ENCODE data around the gene CEP112. TPM values are rescaled to one million over a fixed set of nuclear protein-coding genes. Genes with fewer than 3 reads are reported as not detected.
A peak's percentile ranks its signal among the peaks of the same experiment; 100 is the strongest.

Gene CEP112
- total and polyA plus RNA-seq, 3 donors from 2014 or later = 50.2 to 107 (median 78.8) TPM

DNA sequence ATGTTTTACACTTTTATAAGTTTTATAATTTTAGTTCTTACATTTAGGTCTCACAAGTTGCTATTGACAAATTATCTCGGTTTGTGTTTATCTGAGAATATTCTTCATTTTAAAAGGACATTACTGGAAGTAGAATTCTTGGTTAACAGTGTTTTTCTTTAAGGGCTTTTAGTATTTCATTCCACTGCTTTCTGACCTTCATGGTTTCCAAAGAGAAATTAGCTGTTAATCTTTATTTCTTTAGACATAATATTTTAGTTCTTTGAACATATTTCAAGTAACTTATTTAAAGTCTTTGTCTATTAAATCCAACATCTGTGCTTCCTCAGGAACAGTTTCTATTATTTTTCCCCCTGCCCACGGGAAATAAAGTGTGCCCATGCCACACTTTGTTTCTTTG lies 390.4 kb downstream of the CEP112 start:
- intact Hi-C loops (cut with DNase I; ENCODE audit: low total_unique reads) = no loop called here
- Histone ChIP-seq H3K27me3 (no peaks in the 10 kb centered on the region), H3K36me3 (ENCODE audit: low read depth, missing control alignments) (no peaks in the 10 kb centered on the region), H3K27ac (no peak overlapping the region), H3K4me3 (no peak overlapping the region), H3K4me1 (no peaks in the 10 kb centered on the region), H3K9me3 (no peaks in the 10 kb centered on the region)
- 89 to 93% methylated on average over 2 of the region's 2 CpGs for WGBS, 2 donors
- TF ChIP-seq, protein P1, sequence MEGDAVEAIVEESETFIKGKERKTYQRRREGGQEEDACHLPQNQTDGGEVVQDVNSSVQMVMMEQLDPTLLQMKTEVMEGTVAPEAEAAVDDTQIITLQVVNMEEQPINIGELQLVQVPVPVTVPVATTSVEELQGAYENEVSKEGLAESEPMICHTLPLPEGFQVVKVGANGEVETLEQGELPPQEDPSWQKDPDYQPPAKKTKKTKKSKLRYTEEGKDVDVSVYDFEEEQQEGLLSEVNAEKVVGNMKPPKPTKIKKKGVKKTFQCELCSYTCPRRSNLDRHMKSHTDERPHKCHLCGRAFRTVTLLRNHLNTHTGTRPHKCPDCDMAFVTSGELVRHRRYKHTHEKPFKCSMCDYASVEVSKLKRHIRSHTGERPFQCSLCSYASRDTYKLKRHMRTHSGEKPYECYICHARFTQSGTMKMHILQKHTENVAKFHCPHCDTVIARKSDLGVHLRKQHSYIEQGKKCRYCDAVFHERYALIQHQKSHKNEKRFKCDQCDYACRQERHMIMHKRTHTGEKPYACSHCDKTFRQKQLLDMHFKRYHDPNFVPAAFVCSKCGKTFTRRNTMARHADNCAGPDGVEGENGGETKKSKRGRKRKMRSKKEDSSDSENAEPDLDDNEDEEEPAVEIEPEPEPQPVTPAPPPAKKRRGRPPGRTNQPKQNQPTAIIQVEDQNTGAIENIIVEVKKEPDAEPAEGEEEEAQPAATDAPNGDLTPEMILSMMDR (IDR thresholded peaks at IDR 0.05) = no peak
- no peak for DNase-seq

DNA sequence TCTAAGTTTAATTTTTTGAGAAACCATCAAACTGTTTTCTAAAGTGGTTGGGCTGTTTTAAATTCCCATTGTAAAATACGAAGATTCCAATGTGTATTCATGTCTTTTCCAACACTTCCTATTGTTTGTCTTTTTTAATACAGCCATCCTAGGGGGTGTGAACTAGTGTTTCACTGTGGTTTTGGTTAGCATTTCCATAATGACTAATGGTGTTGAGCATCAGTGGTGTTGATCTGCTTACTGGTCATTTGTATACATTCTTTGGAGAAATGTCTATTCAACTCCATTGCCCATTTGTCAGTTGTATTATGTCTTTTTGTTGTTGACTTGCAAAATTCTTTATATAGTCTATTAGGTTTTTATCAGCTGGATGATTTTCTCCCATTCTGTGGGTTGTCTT lies 391.3 kb downstream of the CEP112 start:
- Histone ChIP-seq H3K4me3 (no peak overlapping the region), H3K9me3 (no peaks in the 10 kb centered on the region), H3K27me3 (no peaks in the 10 kb centered on the region), H3K27ac (no peak overlapping the region), H3K36me3 (ENCODE audit: low read depth, missing control alignments) (no peaks in the 10 kb centered on the region), H3K4me1 (no peaks in the 10 kb centered on the region)
- intact Hi-C loops (cut with DNase I; ENCODE audit: low total_unique reads) = no loop called here
- TF ChIP-seq, protein P1 (IDR thresholded peaks at IDR 0.05) = no peak
- no peak for TF ChIP-seq POLR2A (IDR thresholded peaks at IDR 0.05)
- WGBS, 2 donors = 90 to 93% methylated on average over 1 of the region's 1 CpG
- no peak for DNase-seq

DNA sequence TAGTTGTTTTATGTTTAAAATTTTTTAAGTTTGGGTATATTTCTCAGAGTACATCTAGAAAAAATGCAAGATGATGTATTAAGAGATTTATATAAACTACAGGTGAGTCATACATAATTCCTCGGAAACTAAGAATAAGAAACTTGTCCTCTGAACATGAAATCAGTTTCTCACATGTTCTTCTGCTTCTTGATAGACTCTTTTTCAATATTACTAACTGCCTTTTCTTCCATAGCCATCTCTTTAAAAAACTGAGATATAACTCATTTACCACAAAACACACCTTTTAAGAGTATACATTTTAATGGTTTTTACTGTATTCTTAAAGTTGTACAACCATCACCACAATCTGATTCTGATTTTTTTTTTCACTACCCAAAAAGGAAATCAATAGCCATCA lies 392.1 kb downstream of the CEP112 start:
- no peaks in the 10 kb centered on the region for H3K27me3 ChIP-seq
- no peak overlapping the region for H3K4me3 ChIP-seq
- no peaks in the 10 kb centered on the region for H3K4me1 ChIP-seq
- no peak for DNase-seq
- WGBS, 2 donors = 94 to 100% methylated on average over 1 of the region's 1 CpG
- no peak overlapping the region for H3K27ac ChIP-seq
- H3K36me3 ChIP-seq (ENCODE audit: low read depth, missing control alignments) = no peaks in the 10 kb centered on the region
- TF ChIP-seq, protein P1 (IDR thresholded peaks at IDR 0.05) = no peak
- TF ChIP-seq POLR2A (IDR thresholded peaks at IDR 0.05) = no peak
- intact Hi-C loops (cut with DNase I; ENCODE audit: low total_unique reads) = no loop called here
- H3K9me3 ChIP-seq = no peaks in the 10 kb centered on the region

DNA sequence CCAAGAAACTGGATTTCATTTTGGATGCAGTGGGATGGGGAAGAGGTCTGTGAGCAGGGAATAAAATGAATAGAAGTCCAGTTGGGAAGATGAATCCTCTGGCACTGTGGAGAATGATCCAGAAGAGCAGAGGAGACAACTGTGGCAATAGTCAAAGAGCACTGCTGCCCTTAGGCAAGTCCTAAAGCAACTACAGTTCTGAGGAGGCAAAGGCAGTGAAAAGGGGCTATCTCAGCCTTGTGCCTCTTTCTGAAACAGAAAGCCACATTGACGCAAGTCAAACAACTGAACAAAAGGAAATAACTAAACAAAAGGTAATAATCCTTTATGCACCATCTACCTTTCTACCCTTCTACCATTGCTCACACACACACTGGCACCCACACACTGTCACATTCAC lies 392.5 kb downstream of the CEP112 start:
- Histone ChIP-seq H3K4me3 (no peak overlapping the region), H3K27ac (no peak overlapping the region), H3K27me3 (no peaks in the 10 kb centered on the region), H3K9me3 (no peaks in the 10 kb centered on the region), H3K36me3 (ENCODE audit: low read depth, missing control alignments) (no peaks in the 10 kb centered on the region), H3K4me1 (no peaks in the 10 kb centered on the region)
- no peak for TF ChIP-seq POLR2A (IDR thresholded peaks at IDR 0.05)
- TF ChIP-seq, protein P1 (IDR thresholded peaks at IDR 0.05) = no peak
- no peak for DNase-seq
- WGBS, 2 donors = 91 to 100% methylated on average over 1 of the region's 1 CpG
- intact Hi-C loops (cut with DNase I; ENCODE audit: low total_unique reads) = no loop called here

DNA sequence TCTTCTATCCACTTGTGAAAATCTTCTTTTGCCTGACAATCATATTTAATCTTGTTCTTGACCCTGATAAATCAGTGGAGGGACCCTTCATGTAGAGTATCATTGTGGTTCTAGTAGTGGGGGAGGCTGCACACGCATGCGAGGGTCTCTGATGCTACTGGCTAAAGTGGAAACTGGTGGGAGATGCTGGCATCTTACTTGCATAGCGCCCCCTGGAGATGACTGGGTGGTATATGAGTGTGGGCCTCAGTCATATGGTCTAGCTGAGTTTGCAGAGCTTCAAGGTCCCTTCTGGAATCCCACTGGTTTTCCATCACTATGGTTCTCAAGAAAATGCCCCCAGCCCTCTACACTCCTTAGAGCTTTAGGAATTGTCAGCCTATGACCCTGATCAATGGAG lies 394.1 kb downstream of the CEP112 start:
- no peak overlapping the region for H3K27ac ChIP-seq
- no peak for TF ChIP-seq POLR2A (IDR thresholded peaks at IDR 0.05)
- TF ChIP-seq, protein P1 (IDR thresholded peaks at IDR 0.05) = peak in 1 of 3 experiments; percentile 23
- no peaks in the 10 kb centered on the region for H3K27me3 ChIP-seq
- H3K9me3 ChIP-seq = no peaks in the 10 kb centered on the region
- no peak for DNase-seq
- intact Hi-C loops (cut with DNase I; ENCODE audit: low total_unique reads) = no loop called here
- H3K36me3 ChIP-seq (ENCODE audit: low read depth, missing control alignments) = no peaks in the 10 kb centered on the region
- 70 to 76% methylated on average over 3 of the region's 3 CpGs for WGBS, 2 donors
- H3K4me3 ChIP-seq = no peak overlapping the region
- H3K4me1 ChIP-seq = no peaks in the 10 kb centered on the region

All from testis (tissue), 3 donors.